Nucleus accumbens (tissue), 56 donors: ENCODE results near the gene FCRL6.

Source experiments
- DNase-seq, 56 donors: peaks; one replicate each; lab custom pipeline; 2025; lab: John Stamatoyannopoulos, UW

FCRL6 gene

GRCh38 chr1:159857889-159858288 lies 55.7 kb downstream of the FCRL6 start:
- DNase-seq: no peak

GRCh38 chr1:159859767-159860322 lies 57.7 kb downstream of the FCRL6 start:
- DNase-seq: no peak

DNA sequence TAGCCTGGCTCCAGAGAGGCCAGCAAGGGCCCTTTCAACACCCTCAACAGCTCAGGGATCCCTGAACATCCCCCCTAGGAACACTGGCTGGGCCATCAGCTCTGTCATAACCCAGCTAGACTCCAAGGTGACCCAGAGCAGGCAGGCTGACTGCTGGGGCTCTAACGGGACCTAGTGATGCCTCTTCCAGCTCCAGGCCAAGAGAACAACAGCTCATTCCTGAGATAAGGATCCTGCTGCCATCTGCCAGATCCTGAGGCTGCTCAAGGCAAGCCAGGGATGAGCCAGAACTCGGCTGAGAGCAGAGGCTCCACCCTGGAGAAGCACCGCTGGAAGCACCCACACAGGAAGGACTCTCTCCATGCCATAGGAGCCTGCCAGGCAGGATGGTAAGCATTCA lies 58.3 kb downstream of the FCRL6 start:
- DNase-seq: no peak

DNA sequence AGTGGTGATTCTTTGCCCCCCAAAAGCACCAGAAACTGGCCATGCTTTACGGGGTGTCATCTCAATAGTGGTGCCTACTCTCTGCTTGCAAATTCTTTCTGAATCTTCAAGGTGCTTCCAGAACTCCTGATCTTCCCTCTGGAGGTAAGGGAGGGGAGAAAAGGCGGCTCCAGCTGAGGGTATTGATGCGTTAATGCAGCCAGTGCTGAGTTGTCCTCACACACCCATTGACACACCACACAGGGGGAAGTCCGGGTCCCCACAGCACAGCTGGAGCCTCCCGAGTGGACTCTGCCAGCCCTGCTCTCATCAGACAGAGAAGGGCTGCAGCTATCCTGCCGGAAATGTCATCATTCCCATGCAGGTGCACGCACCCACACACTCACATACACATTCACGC lies 59.1 kb downstream of the FCRL6 start:
- no peak for DNase-seq

GRCh38 chr1:159862031-159862430 lies 59.9 kb downstream of the FCRL6 start:
- no peak for DNase-seq

GRCh38 chr1:159862557-159862956 lies 60.4 kb downstream of the FCRL6 start, which contains the start of gene VSIG8:
Gene VSIG8 (minus strand): TSS chr1:159862657. CDS start chr1:159862521, 136 bp downstream.
- no peak for DNase-seq

DNA sequence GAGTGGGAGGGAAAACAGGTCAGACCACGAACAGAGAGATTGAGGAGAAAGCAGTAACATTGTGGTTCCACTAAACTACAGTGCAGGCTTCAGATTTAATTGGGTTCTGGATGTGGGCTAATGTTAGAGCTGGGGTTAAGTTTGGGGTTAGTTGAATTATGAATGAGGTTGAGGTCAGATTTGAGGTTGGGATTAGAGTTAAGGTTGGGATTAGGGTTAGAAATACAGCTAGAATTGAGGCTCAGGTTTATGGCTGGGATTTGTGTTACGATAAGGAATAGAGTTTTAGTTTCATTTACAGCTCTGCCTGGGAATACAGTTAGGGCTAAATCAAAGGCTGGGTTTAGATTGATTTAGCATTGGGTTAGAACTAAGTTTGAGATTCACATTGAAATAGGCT lies 62.1 kb downstream of the FCRL6 start:
- DNase-seq: no peak
